GM19099 (cell line): ENCODE measurements around the gene LAMTOR1.

ENCODE experiments used
- POLR2A ChIP-seq: IDR thresholded peaks from 3 replicates; pipeline ENCODE4 v1.6.1; 2011; ENCODE audit warnings: low read depth; ENCODE audit not compliant: insufficient read length; ENCODE audit errors: extremely low read depth

The LAMTOR1 gene

GRCh38 chr11:72078477-72078876 is 24.6 kb downstream of the LAMTOR1 start:
- no peak for TF ChIP-seq POLR2A

- no peak for TF ChIP-seq POLR2A
Observed at GRCh38 chr11:72075756-72076155, 27.3 kb downstream of the LAMTOR1 start.

- no peak for TF ChIP-seq POLR2A
Observed at GRCh38 chr11:72075109-72075508, 28.0 kb downstream of the LAMTOR1 start.

DNA sequence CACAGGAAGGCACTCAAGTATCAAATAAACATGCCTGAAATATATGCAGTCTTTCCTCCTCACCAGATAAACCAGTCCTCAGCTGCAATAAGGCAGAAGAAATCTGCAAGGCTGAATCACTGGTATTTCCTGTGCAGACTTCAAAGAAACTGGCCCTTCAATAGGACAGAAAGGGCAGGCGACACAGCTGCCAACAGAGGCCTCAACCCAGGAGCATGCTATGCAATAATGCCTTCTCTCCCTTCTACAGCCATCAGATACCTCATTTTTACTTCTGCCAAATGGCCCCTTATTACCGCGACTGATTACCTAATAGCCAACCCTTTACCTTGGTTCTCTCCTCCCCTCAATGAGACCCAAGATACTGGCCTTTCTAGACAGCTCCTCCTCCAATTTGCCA is 30.7 kb downstream of the LAMTOR1 start:
- no peak for TF ChIP-seq POLR2A

DNA sequence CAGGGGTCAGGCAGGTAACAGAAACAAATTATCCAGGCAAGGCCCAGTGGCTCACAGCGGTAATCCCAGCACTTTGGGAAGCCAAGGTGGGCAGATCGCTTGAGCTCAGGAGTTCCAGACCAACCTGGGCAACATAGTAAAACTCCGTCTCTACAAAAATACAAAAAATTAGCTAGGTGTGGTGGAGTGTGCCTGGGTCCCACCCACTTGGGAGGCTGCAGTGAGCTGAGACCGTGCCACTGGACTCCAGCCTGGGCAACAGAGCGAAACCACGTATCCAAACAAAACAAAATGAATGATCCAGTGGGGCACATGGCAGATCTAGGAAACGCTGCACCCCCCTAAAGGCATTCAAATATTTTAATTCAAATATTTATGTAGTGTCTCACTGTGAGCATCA is 32.6 kb downstream of the LAMTOR1 start:
- no peak for TF ChIP-seq POLR2A

- peak; percentile 35 for TF ChIP-seq POLR2A
Observed at GRCh38 chr11:72069787-72070251, 33.3 kb downstream of the LAMTOR1 start.

DNA sequence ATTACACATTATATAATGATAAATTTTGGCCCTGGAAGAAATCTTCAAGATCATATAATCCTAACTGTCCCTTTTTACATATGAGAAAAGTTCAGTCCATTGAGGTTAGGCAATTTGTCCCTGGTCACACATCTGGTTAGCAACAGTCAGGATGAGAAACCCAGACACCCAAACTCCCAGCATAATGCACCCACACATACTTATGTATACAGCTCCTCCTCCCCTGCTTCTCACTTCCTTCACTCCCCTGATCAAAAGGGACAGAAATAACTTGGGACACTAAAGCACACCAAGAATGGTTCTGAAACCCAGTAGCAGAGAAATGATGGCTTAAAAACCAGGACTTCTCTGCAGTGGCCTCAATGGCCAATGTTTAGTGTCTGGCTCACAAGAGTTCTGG is 33.9 kb downstream of the LAMTOR1 start:
- TF ChIP-seq POLR2A, result no peak

- no peak for TF ChIP-seq POLR2A
Observed at GRCh38 chr11:72067676-72068075, 35.4 kb downstream of the LAMTOR1 start.

DNA sequence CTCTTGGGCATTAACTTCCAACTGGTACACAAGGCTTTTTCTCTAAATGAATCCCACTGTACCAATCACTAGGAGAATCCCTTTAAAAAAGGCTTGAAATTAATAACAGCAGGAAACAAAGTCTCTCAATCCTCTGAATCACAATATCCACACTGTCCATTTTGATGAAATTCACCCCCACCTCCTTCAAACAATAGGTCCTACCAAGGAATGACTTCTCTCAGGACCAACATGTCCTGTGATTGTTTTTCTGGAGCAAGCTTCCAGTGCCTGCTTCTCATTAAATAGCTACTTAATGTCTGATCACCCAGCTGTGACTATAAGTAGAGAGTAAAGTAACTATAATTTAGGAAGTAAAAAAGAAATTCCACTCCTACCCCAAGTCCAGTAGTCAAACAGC is 35.8 kb downstream of the LAMTOR1 start:
- no peak for TF ChIP-seq POLR2A

GRCh38 chr11:72066855-72067254 is 36.2 kb downstream of the LAMTOR1 start:
- no peak for TF ChIP-seq POLR2A

DNA sequence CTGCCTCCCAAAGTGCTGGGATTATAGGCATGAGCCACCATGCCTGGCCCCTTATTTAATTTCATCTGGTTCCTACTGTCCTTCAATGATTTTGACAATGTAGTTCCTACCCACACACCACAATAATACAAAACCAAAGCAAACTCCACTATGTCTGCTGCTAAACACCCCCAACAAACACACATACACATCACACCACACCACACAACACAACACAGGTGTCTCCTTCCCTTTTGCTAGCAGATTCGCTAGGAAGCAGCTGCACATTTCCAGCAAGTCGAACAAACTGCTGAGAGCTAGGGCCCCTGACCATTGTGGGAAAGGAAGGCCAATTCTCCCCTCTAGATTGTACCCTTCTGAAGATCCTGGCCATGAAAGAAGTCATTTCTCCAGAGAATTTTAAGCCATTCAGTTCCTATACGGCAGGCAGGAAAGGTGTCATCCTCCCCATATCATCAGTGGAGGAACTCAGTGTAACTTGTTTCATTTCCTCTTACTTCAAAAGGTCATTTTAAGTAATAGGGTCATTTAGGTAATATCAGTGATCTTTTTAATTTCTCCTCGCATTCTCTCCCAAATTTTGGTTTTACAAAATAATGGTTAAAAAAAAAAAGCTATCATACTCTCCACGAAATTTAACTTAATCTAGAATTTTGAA is 41.2 kb downstream of the LAMTOR1 start:
- no peak for TF ChIP-seq POLR2A

- TF ChIP-seq POLR2A, result no peak
Observed at GRCh38 chr11:72058416-72059034, 44.6 kb downstream of the LAMTOR1 start.

DNA sequence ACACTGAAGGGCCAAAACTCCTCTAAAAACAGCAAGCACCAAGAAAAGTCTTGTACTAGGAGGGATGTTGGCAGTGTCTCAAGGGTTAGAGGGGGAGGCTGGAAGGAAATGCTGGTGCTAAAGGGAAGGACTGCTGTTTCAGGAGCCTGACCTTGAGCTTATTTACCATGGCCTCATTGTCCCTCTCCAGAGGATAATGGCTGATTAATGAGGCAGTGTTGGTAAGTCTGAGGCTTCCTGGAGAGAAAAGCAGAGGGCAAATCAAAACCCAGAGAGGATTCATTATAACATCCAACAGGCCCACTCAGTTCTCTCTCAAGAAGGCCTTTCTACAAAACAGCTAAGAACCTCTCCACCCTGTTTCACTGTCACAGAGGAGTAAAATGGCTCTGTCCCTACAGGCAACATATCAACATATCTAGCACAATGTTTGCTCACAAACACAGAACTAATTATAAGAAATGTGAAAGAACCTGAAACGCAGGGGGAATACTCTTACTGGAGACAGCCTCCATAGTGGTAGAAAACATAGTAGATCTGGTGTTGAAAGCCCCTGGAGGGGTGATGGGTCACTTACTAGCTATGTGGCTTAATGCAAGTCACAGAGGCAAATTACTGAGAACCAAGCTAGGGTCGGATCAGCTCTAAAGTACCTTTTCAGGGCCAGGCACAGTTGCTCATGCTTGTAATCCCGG is 54.2 kb downstream of the LAMTOR1 start:
- no peak for TF ChIP-seq POLR2A
